GM18517 (cell line): Measurements from ENCODE around the gene TRIP13.
"Not testable (repeated sequence)": the region's sequence is repeated elsewhere in the genome, so short reads cannot be mapped to it uniquely, and the experiment has no call there.

Source experiments
- ATAC-seq: cut with Tn5 transposase; IDR thresholded peaks from one replicate; pipeline ENCODE4 v1.9.1; 2021; ENCODE audit warnings: mild to moderate bottlenecking, moderate library complexity; ENCODE audit not compliant: unreplicated experiment

The TRIP13 gene

DNA sequence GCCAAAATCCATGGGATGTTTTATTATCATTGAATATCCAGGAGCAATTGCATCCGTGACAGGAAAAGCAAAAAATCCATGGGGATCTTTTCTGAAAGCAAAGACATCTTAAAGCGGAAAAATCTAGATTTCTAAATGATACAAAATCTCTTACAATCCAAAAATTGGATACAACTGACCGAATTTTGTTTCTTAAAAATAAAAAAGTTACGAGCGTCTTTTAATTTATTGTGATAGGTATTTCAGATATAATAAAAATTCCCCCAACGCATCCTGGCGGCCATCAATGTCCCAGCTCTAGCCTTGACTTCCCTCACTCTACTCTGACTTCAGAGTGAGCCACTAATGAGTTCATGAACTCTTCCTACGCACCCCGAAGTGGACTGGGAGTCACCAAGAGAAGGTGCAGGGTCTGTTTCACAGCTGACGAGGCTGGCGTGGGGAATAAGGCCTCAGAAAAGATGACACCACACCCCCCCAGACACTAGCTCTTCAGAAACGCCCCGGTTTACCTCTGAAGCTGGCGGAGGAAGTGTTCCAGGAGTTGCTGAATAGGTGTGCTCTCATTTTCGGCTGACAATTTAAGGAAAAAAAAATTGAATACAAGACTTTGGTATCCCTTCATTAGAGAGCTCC is 3.5 kb upstream of the TRIP13 start:
- no peak for ATAC-seq

DNA sequence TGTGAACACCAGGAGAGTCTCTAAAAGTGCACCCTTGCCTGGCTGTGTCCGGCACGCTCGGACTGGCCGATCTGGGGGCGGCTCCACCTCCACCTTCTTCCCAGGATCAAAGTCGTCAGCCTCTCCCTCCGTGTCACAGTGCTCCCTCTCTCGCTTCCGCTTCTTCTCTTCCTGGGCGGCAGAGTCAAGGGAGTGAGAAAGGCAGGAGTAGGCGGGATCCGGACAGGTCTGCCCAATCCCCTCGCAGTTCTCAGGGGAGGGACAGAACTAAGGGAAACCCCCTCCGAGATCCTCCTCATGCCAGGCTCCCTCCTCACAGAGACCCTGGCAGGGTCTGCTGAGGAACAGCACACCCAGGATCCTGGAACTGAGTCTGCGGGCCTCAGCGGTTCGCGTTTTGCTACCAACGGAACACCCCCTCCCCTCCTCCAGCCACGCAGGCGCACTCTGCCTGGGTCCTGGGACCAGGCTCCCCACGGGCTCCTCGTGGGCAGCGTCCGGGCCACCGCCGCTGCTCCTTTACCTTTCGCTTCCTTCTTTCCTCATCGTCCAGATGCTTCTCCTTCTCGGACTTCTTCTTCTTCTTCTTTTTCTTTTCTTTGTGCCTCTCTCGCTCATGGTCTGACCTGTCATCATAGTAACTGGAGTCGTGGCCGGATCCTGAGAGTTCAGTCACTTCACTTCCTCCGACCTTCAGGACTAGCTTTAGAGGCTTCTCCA is 1.4 kb upstream of the TRIP13 start:
- no peak for ATAC-seq

DNA sequence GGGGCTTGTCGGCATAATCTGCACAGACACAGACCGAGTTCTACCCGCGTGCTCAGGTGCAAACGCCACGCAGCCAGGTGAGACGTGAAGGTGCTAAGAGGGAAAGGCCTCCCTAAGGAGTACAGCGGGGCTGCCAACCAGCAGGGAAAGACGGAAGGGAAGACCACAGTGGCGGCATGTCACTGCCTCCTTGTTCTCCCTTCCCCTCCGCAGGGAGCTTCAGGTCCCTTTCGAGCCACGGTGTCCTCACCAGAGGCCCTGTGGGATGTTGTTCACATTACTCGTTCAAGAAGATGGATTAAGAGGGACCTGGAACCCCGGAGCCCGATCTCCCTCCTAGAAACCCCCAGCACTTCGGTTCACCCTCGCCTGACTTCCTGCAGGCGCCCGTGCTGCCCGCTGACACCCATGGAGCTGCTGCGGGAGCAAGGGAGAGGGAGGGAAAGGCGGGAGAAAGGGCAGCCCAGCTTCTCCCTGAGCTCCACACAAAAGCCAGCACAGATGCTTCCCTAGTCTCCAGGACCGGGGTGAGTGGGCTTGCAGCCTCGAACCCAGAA is 769 bp upstream of the TRIP13 start:
- ATAC-seq = no peak

DNA sequence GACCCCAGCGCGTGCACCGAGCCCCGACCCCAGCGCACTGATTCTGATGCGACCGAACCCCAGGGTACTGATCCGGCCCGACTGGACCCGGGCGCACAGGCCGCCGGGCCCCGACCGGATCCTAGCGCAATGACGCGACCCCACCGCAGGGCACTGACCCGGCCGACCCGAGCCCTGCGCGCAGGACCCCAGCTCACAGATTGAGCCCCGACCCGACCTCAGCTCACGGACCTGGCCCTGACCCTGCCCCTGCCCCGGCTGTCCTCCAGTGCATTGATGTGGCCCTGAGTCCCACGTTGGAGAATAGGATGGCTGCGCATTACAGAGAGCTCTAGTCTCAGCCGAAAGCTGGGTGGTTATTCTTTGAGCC is 438 bp downstream of the TRIP13 start:
- peak; percentile 8 for ATAC-seq

DNA sequence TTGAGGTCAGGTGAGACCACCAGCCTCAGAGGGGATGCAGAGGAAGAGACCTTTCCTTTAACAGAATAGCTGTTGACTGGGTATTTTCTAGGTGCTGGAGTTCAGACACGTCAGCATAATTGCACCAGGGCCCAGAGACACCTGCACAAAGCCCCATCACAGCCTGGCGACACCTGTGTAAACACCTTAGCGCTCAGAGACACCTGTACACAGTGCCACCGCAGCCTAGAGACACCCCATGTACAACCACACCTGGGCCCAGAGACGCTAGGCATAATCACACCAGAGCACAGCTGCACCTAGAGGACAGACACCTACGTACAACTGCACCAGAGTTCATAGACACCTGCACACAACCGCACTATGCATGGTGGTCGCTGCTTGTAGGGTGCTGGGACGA is 1.0 kb downstream of the TRIP13 start:
- ATAC-seq = no peak

DNA sequence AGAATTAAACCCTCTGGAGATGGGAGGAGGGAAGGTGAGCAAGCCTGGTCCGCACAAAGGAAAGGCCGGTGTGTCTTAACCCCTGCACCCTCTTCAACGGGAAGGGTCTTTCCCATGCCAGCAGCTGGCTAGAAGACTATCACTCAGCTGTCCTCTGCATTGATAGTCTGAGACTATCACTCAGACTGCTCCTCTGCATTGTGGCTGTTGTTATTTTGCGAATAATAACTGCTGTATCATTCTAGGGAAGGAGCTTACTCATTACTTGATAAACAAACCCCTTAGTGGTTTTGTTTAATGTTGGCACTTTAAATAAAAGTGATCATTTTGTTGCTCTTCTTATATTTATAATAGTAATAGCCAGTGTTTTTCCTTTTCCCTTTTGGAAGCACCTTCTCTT is 8.1 kb downstream of the TRIP13 start:
- no peak for ATAC-seq

DNA sequence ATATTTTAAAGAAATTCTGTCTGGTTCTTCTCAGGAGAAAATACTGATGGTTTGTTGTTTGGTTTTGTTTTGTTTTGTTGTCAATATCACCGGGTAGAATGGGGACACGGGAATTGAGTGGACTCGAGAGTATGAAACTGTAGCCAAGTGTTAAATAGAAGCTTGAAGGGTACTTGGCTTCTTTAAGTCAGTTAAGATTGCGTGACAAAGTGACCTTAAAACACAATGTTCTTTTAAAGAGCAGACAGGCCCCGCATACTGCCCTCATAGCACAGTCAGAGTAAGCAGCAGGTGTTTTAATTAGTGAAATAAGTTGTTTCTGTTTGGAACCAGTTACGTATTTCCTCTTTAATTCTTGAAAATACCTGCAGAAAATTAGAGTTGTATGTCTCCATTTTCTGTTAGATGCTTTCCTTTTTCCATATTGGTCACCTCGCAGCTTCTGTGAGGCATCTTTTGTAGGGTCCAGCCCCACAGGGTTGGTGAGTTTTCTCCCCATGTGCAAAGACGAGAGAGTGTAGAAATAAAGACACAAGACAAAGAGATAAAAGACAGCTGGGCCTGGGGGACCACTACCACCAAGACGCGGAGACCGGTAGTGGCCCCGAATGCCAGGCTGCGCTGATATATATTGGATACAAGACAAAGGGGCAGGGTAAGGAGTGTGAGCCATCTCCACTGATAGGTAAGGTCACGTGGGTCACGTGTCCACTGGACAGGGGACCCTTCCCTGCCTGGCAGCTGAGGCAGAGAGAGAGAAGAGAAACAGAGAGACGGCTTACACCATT is 9.6 kb downstream of the TRIP13 start:
- ATAC-seq = no peak

DNA sequence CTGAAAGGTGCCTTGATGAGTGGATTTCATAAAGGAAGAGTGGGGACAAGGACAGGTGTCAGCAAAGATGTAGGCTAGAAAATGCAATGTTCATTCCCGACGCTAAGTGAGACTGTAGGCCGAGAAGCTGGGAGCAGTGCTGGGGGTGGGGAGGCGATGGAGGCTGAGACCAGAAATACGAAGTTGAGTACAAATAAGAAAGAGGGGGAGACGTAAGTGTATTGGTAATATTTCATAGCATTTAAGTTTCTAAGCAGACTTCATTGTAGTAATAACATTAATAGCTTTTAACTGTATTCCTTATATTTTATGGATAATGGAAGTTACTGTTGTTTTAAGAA is 11.0 kb downstream of the TRIP13 start:
- ATAC-seq = no peak

DNA sequence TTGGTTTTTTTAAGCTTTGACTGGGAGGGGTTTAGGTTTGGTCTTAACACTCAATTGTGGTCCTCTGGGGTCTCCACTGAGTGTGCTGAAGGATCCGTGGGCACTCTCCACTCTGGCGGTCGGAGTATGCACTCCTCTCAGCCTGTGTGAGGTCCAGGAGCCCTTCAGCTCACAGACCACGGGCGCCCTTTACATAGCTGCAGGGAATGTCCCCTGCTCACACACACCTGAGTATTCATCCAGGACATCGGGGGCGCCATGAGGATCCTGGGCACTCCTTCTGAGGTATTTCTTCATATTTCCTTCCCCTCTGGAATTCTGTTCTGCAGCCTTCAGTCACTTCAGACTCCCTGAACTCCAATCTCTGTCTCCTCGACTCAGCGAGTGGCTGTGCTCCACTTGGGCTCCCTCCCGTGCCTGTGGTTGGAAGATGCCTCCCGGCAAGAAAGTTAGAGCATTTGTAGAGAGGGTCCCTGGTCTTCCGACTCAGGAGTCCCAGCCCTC is 12.5 kb downstream of the TRIP13 start:
- ATAC-seq = no peak

DNA sequence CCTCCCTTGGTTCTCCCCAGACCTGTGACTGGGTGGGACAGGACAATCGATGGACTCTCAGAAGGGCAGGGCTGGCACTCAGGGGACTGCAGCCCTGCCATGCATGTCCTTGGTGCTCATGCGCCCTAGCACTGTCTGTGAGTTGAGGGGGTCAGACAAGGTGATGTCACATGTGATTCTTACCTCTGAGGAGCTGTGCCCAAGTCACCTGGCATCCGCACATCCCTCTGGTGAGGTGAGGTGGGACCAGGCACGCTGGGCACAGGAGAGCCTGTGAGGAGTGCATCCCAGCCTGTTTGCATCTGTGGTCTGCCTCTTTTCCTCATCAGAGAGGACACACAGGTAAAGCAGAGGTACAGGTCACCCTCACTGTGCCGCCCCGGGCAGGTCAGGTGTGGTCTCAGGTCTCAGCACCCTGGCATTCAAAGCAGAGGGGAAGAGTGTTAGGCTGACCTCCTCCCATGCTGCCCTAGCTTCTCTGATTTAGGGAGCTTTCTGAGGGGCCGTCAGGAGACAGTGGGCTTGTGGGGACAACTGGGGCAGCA is 14.8 kb downstream of the TRIP13 start:
- no peak for ATAC-seq

DNA sequence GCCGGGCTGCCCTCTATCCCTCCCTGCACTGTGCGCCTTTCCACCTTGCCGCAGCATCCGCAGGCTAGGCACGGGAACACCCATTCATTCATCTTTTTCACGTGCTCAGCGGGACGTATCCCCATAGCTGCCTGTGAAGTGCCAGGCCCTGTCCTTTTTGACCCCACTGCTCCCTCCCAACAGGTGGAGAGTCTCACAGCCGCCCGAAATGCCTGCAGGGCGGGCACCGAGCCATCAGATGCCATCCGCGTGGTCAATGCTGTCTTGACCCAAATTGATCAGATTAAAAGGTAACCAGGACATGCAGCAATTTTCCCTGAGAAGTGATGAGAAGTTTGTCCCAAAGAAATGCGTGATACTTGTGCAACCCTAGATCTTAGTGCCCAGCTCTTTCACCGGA is 15.5 kb downstream of the TRIP13 start:
- no peak for ATAC-seq

DNA sequence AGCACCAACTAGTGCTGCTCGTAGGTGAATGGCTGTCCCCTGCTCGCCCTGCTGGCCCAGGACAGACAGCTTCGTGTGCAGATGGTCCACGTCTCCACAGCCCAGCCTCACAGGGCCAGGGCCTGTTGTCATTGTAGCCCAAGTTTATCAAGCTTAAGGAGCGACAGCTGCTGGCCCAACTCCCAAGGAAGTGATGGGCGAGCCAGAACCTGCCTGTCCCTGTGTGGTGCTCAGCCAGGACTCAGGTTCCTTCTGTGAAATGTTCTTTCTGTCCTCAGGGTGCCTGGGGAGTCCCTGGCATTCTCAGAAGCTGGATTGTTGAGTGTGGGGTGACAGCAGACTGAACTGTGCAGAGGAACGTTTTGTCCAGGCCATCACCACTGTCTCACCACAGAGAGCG is 16.4 kb downstream of the TRIP13 start:
- no peak for ATAC-seq

DNA sequence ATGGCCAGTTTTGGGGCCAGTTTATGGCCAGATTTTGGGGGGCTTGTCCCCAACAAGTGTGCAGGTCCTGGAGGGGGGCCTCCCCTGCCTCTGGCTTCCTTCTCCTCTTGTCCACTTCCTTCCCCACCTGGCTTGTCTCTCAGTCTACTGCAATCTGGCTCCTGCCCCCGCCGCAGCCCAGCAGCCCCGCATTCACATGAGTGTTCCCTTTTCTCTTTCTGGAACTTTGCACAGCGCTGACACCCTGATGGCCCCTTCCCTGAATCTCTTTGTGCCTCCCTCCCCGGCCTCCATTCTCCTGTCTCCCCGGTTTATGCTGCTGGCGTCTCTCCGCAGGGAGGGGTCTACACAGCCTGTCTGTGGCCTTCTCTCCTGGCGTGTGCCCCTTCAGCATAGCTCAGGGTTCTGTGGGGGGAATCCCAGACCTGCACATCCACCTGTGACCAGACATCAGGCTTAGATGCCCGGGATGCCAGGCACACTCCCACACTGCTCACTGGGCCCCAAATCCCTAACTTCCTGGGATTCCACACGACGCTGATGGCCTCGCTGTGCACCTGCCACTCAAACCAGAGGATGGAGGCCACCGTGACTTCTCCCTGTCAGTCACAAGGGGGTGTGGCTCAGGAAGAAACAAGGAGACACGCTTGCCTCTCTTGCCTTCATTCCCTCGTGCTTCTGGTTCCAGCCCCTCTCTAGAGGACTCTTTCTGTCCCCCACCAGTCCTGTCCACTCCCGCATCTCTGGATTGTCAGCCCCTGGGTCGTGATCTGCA is 17.5 kb downstream of the TRIP13 start:
- ATAC-seq = no peak

DNA sequence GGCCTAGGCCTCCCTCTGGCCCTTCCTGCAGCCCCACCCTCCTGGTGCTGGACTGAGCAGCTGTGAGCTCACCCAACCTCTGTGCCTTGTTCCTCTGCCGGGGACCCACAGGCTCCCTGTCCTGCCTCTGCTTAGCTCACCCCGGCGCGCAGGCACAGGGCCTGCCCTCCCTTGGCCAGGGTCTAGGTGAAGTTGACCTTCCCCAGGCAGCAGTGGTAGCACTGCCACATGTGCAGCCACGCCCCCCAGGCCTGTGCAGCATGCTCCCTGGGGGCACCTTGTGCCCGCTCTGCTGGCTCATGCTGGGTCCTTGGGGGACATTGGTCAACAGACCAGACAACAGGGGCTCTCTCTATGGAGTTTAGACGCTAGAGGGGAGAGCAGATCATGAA is 18.1 kb downstream of the TRIP13 start:
- no peak for ATAC-seq

DNA sequence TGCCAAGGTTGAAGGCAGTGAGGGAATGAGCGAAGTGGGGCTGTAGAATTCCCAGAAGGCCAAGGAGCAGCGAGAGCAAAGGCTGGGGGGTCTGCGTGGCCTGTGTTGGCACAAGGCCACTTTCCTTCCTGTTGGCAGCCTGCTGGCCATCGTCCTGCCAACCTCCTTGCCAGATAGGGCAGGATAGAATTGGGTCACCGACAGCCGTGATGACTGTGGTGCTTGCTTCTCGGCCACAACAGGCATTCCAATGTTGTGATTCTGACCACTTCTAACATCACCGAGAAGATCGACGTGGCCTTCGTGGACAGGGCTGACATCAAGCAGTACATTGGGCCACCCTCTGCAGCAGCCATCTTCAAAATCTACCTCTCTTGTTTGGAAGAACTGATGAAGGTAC is 18.9 kb downstream of the TRIP13 start:
- ATAC-seq = no peak

DNA sequence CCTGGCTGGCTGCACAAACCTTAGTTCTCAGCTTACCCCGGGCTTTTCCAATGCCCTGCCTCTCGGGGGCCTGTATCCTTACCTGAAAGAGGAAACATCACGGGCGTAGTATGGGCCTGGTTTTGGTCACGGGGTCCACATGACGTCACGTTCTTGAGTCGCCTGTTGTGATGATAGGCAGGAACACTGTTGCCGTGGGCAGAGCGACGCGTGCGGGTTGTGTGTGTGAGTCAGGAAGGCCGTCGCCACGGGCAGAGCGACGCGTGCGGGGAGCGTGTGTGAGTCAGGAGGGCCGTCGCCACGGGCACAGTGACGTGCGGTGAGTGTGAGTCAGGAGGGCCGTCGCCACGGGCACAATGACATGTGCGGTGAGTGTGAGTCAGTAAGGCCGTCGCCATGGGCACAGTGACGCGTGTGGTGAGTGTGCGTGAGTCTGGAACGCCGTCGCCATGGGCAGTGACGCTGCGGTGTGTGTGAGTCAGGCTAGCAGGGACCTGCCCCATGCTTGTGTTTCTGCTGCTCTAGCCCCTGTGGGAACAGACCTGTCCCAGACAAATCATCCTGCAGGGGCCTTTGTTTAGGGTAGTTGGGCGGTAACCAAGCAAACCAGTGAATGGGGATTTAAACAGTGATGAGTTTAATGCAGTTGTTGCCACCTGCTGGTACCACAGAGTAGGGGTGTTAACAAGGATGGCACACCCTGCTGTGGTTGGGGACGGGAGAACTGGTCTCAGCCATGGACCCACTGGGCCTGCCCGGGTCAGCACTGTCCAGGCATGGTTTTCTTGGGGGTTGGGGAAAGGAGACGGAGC is 19.8 kb downstream of the TRIP13 start:
- ATAC-seq = no peak

DNA sequence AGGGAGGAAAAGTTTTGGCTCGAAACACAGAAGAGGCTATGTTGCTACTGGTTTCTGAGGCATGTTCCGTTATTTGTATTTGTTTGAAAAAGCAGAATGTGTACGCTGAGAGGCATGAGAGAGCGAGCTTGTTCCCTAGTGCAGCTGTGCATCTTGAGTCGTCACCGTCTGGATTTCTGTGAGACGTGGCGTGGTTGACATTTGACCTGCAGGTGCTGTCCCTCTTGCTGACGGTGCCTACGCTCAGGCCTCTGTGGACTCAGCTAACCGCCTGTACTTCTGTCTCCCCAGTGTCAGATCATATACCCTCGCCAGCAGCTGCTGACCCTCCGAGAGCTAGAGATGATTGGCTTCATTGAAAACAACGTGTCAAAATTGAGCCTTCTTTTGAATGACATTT is 21.5 kb downstream of the TRIP13 start:
- no peak for ATAC-seq

DNA sequence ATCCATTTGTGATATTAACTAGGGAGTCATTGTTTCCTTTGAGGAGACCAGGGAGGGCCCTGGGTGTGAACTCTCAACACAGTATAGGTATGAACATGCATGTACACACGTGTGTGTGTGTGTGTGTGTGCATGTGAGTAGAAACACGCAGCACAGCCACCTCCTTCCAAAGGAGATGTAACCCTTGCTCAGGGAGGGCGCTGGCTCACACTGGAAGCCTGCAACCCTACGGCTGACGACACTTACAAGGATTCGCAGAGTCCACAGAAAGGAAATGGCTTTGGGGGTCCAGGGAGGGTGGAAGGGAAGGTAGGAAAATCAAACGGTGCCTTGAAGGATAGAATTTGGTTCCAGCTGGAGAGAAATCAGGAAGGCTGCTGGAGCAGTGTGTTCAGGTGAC is 21.9 kb downstream of the TRIP13 start:
- ATAC-seq = no peak

DNA sequence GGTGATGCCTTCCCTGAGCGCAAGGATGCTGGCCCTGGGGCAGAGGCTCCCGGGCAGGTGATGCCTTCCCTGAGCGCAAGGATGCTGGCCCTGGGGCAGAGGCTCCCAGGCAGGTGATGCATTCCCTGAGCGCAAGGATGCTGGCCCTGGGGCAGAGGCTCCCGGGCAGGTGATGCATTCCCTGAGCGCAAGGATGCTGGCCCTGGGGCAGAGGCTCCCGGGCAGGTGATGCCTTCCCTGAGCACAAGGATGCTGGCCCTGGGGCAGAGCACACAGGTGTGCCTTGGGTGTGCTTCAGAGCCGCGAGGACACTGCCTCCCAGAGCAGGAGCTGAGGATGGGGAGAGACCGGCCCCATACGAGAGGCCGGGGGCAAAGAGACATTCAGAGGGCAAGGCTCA is 22.7 kb downstream of the TRIP13 start:
- ATAC-seq = not testable (repeated sequence)

DNA sequence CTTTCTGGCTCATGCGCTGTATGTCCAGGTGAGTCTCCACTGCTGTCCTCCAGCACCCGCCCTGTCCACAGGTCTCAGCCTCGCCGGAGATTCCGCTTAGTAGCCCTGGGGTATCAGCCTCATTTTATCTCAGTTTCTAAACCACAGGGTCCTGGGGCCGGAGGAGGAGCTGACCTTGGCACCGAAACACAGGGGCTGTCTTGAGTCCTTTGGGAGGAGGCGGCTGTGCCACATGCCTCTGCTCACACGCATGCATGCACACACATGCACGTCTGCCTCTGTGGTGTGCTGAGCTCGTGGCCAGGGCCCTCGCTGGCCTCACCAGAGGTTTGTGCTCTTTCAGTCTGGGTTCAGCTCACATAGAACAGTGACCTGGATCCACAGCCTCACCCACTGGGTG is 23.3 kb downstream of the TRIP13 start:
- ATAC-seq = no peak
